Left ventricle myocardium inferior (tissue), 1 donor: Measurements from ENCODE around the gene TCEANC. TPM values are rescaled to one million over a fixed set of nuclear protein-coding genes. Genes with fewer than 3 reads are reported as not detected.
A peak's percentile ranks its signal among the peaks of the same experiment; 100 is the strongest.

Source experiments
- DNase-seq: peaks from one replicate; pipeline ENCODE4 v3.0.0-alpha.2; 2020
- H3K27ac ChIP-seq: fragments of 200-600 bp; replicated peaks from 2 replicates; pipeline ENCODE4 v1.8.0; 2021
- H3K27me3 ChIP-seq: fragments of 200-600 bp; 2 replicates; pipeline ENCODE4 v1.8.0; 2021; ENCODE audit warnings: low read depth
- H3K36me3 ChIP-seq: fragments of 200-600 bp; 2 replicates; pipeline ENCODE4 v1.8.0; 2021
- H3K4me1 ChIP-seq: fragments of 200-600 bp; 2 replicates; pipeline ENCODE4 v1.8.0; 2021
- H3K4me3 ChIP-seq: fragments of 200-600 bp; 2 replicates; pipeline ENCODE4 v1.8.0; 2021; ENCODE audit warnings: mild to moderate bottlenecking, moderate library complexity
- H3K9me3 ChIP-seq: fragments of 200-600 bp; replicated peaks from 2 replicates; pipeline ENCODE4 v1.8.0; 2021
- intact Hi-C: fragments of 100-400 bp; cut with micrococcal nuclease; formaldehyde crosslinking; loops from one replicate; pipeline ENCODE4 v1.11.0; 2022
- total RNA-seq: library from RNA; stranded (reverse); fragmentation: NEBNext Ultra II Directional; extraction: Animal tissue kit (Norgen Biotek cat#: 25700); gene quantifications from one replicate; pipeline ENCODE4 v1.2.1, GENCODE V29; 2021
- TF ChIP-seq, protein P1 (sequence below): fragments of 200-600 bp; IDR thresholded peaks from 2 replicates; pipeline ENCODE4 v1.8.0; 2021; ENCODE audit warnings: antibody characterized with exemption, mild to moderate bottlenecking, borderline replicate concordance
- donor health status: DM: no; HTN: yes; CAD: no; lungs with severe emphysema.

The TCEANC gene
- total RNA-seq, 1 donor from 2014 or later, result 7.9 TPM

DNA sequence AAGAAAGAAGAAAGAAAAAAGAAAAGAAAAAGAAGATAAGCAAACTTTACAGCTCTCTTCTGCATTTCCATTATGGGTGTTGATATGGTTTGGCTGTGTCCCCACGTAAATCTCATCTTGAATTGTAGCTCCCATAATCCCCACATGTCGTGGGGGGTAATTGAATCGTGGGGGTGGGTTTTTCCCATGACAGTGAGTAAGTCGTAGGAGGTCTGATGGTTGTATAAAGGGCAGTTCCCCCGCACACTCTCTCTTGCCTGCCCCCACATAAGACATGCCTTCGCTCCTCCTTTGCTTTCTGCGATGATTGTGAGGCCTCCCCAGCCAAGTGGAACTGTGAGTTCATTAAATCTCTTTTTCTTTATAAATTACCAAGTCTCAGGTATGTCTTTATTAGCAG, 28.7 kb downstream of the TCEANC start:
- DNase-seq, result no peak
- Histone ChIP-seq H3K36me3 (no peaks in the 10 kb centered on the region), H3K4me3 (no peak overlapping the region), H3K27me3 (no peaks in the 10 kb centered on the region), H3K27ac (no peak overlapping the region), H3K9me3 (no peaks in the 10 kb centered on the region), H3K4me1 (no peaks in the 10 kb centered on the region)
- TF ChIP-seq, protein P1, sequence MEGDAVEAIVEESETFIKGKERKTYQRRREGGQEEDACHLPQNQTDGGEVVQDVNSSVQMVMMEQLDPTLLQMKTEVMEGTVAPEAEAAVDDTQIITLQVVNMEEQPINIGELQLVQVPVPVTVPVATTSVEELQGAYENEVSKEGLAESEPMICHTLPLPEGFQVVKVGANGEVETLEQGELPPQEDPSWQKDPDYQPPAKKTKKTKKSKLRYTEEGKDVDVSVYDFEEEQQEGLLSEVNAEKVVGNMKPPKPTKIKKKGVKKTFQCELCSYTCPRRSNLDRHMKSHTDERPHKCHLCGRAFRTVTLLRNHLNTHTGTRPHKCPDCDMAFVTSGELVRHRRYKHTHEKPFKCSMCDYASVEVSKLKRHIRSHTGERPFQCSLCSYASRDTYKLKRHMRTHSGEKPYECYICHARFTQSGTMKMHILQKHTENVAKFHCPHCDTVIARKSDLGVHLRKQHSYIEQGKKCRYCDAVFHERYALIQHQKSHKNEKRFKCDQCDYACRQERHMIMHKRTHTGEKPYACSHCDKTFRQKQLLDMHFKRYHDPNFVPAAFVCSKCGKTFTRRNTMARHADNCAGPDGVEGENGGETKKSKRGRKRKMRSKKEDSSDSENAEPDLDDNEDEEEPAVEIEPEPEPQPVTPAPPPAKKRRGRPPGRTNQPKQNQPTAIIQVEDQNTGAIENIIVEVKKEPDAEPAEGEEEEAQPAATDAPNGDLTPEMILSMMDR, result no peak
- intact Hi-C loops, result no loop called here

DNA sequence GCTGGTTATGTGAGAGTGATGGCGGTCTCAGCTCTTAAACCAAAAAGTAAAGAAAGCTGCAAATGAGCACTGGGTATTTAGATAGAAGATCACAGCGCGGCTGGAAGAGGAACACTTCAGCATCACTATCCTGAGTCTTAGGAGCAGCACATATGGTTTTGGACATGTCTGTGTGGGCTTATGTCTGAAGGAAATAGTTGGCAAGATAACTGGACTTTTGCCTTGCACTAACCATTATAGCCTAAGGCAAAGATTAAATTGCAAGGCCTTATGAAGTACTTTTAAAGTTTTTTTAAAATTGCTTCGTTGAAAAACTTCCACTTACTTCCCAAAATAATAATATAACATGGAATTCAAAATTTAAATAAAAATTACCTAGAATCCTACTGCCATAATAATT, 31.4 kb downstream of the TCEANC start:
- Histone ChIP-seq H3K9me3 (no peaks in the 10 kb centered on the region), H3K4me3 (no peak overlapping the region), H3K27me3 (no peaks in the 10 kb centered on the region), H3K27ac (no peak overlapping the region), H3K36me3 (no peaks in the 10 kb centered on the region), H3K4me1 (peaks cover 5% of the 10 kb centered on the region)
- no peak for DNase-seq
- TF ChIP-seq, protein P1, result no peak
- intact Hi-C loops, result no loop called here

DNA sequence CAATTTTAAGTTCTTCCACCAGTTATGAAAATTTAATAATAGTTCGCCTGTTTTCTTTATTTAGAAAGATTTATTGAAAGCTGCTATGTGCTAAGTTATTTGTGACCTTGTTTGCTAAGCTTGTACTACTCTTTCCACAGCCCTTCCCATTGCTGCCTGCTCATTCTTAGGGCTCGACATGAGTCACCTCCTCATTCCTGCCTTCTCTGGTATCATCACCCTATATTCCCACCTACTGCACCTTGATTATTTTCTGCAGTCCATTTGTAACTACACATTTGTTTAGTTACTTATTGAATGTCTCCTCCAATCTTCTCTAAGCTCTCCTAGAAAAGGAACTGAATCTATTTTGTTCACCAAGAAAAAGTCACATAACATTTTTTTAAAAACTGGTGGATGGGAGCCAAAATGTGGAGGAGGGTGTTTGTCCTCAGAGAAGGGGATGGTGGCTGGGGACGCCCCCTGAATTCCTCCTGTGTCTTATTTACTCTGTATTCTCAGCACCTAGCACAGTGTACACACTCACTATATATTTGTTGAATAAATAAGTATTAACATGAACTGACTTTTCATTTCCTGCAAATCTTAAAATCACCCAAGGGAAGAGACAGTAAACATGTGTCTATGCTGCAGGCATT, 32.3 kb downstream of the TCEANC start:
- no peak overlapping the region for H3K27ac ChIP-seq
- TF ChIP-seq, protein P1, result no peak
- intact Hi-C loops, result no loop called here
- H3K27me3 ChIP-seq, result no peaks in the 10 kb centered on the region
- H3K9me3 ChIP-seq, result no peaks in the 10 kb centered on the region
- no peaks in the 10 kb centered on the region for H3K36me3 ChIP-seq
- H3K4me3 ChIP-seq, result no peak overlapping the region
- DNase-seq, result no peak
- H3K4me1 ChIP-seq, result peaks cover 5% of the 10 kb centered on the region

DNA sequence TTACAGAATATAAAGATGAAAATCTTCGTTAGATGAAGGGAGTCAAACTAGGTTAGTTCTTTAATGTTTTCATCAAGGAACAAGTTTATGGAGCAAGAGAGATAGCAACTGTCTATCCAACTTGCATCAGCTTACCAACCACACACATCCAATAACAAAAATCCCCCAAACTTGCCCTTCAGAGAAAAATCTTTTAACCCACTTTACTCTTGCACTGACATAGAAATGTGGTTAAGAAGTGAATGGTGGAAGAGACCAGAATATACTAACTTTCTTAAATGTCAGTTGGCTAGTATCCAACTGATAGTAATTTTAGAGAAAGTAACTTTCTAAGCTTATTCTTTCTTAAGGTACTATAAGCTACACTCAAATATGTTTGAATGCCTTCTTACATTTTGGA, 34.3 kb downstream of the TCEANC start:
- TF ChIP-seq, protein P1, result no peak
- no peaks in the 10 kb centered on the region for H3K27me3 ChIP-seq
- intact Hi-C loops, result no loop called here

DNA sequence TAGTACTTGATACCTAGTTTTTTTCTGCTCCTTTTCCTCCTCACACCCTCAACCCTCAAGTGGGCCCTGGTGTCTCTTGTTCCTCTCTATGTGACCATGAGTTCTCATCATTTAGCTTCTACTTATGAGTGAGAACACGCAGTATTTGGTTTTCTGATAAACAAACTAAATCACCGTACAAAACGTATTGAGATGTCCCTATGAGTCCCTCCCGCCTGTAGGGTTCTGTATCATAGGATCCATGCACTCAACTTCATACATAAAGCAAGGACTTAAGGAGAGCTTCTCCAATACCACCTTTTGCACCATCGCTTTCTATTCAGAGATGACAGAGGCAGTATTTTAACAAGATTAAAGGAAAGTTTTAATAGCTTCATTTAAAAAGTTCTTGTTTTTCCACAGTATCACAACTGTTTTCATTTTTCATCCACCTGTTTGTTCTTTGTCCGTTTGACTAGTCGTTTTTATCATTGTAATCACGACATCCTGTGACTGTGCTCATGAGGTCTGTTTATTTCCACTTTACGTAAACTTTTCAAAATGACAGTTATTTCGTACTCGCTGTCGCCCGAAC, 35.5 kb downstream of the TCEANC start:
- H3K9me3 ChIP-seq, result no peaks in the 10 kb centered on the region
- H3K4me1 ChIP-seq, result peaks cover 36% of the 10 kb centered on the region
- peak overlapping the region; percentile 95 for H3K27ac ChIP-seq
- no peak for DNase-seq
- H3K27me3 ChIP-seq, result no peaks in the 10 kb centered on the region
- intact Hi-C loops, result no loop called here
- H3K4me3 ChIP-seq, result peak overlapping the region; percentile 79
- TF ChIP-seq, protein P1, result no peak
- H3K36me3 ChIP-seq, result no peaks in the 10 kb centered on the region

More for the DNA sequence above, 34.3 kb downstream of the TCEANC start:
- no peak for DNase-seq
- Histone ChIP-seq H3K4me3 (no peak overlapping the region), H3K4me1 (peaks cover 24% of the 10 kb centered on the region), H3K36me3 (no peaks in the 10 kb centered on the region), H3K9me3 (no peaks in the 10 kb centered on the region), H3K27ac (no peak overlapping the region)
